H9 (cell line): ENCODE measurements around the gene C10orf143. TPM values are rescaled to one million over a fixed set of nuclear protein-coding genes. Genes with fewer than 3 reads are reported as not detected.

Experiments used
- DNase-seq: peaks from one replicate; pipeline ENCODE4 v3.0.0-alpha.2; 2017
- H2AFZ ChIP-seq: one replicate; pipeline ENCODE4 v1.6.1; 2013; ENCODE audit warnings: mild to moderate bottlenecking, low read length, control low read depth, moderate library complexity
- H2AK5ac ChIP-seq: 2 replicates; pipeline ENCODE4 v1.6.1; 2013; ENCODE audit warnings: low read length, control low read depth, mixed read lengths; ENCODE audit not compliant: insufficient read length
- H2BK120ac ChIP-seq: one replicate; pipeline ENCODE4 v1.6.1; 2013; ENCODE audit warnings: low read depth, mild to moderate bottlenecking, low read length, control low read depth, inconsistent platforms; ENCODE audit not compliant: poor library complexity, severe bottlenecking
- H2BK12ac ChIP-seq: 2 replicates; pipeline ENCODE4 v1.6.1; 2013; ENCODE audit warnings: low read length, control low read depth, mixed read lengths, low read depth; ENCODE audit not compliant: insufficient read length
- H2BK15ac ChIP-seq: 2 replicates; pipeline ENCODE4 v1.6.1; 2013; ENCODE audit warnings: low read depth, low read length, control low read depth
- H2BK20ac ChIP-seq: one replicate; pipeline ENCODE4 v1.6.1; 2013; ENCODE audit warnings: low read depth, mild to moderate bottlenecking, low read length, control low read depth, inconsistent platforms; ENCODE audit not compliant: poor library complexity, severe bottlenecking
- H2BK5ac ChIP-seq: 2 replicates; pipeline ENCODE4 v1.6.1; 2013; ENCODE audit warnings: low read length, control low read depth, mixed read lengths; ENCODE audit not compliant: insufficient read length
- H3K14ac ChIP-seq: 2 replicates; pipeline ENCODE4 v1.6.1; 2013; ENCODE audit warnings: low read length, control low read depth; ENCODE audit not compliant: insufficient read depth
- H3K18ac ChIP-seq: 2 replicates; pipeline ENCODE4 v1.6.1; 2013; ENCODE audit warnings: low read depth, mild to moderate bottlenecking, mixed read lengths, low read length, control low read depth; ENCODE audit not compliant: insufficient read length
- H3K23ac ChIP-seq: 2 replicates; pipeline ENCODE4 v1.6.1; 2013; ENCODE audit warnings: low read length, control low read depth, mixed read lengths, low read depth; ENCODE audit not compliant: insufficient read length
- H3K23me2 ChIP-seq: 2 replicates; pipeline ENCODE4 v1.6.1; 2013; ENCODE audit warnings: low read depth, mild to moderate bottlenecking, mixed read lengths, low read length, control low read depth; ENCODE audit not compliant: insufficient read length, poor library complexity, severe bottlenecking
- H3K27ac ChIP-seq: 2 replicates; pipeline ENCODE4 v1.5.1; 2013; ENCODE audit warnings: low read length, control low read depth, mixed read lengths, low read depth; ENCODE audit not compliant: insufficient read length
- H3K27me3 ChIP-seq: 2 replicates; pipeline ENCODE4 v1.6.1; 2013; ENCODE audit warnings: low read length, control low read depth, inconsistent platforms; ENCODE audit not compliant: insufficient read depth
- H3K4ac ChIP-seq: 2 replicates; pipeline ENCODE4 v1.6.1; 2013; ENCODE audit warnings: low read depth, mild to moderate bottlenecking, control low read depth, inconsistent platforms, low read length, moderate library complexity
- H3K4me1 ChIP-seq: 2 replicates; pipeline ENCODE4 v1.6.1; 2013; ENCODE audit warnings: low read length, control low read depth, inconsistent platforms; ENCODE audit not compliant: insufficient read depth
- H3K4me2 ChIP-seq: 2 replicates; pipeline ENCODE4 v1.6.1; 2013; ENCODE audit warnings: low read length, control low read depth, mixed read lengths; ENCODE audit not compliant: insufficient read length, insufficient read depth
- H3K56ac ChIP-seq: 2 replicates; pipeline ENCODE4 v1.6.1; 2013; ENCODE audit warnings: low read depth, mild to moderate bottlenecking, mixed read lengths, low read length, control low read depth; ENCODE audit not compliant: insufficient read length
- H3K79me1 ChIP-seq: 2 replicates; pipeline ENCODE4 v1.6.1; 2013; ENCODE audit warnings: low read depth, mild to moderate bottlenecking, moderate library complexity, low read length, control low read depth, inconsistent platforms; ENCODE audit not compliant: insufficient read depth, poor library complexity, severe bottlenecking
- H3K79me2 ChIP-seq: 2 replicates; pipeline ENCODE4 v1.6.1; 2013; ENCODE audit warnings: low read length, control low read depth, inconsistent platforms; ENCODE audit not compliant: insufficient read depth
- H3K9ac ChIP-seq: 2 replicates; pipeline ENCODE4 v1.6.1; 2013; ENCODE audit warnings: low read length, control low read depth, mixed read lengths; ENCODE audit not compliant: insufficient read length; ENCODE audit errors: extremely low read depth
- H3K9me3 ChIP-seq: one replicate; pipeline ENCODE4 v1.6.1; 2013; ENCODE audit warnings: low read depth, low read length, inconsistent platforms; ENCODE audit not compliant: control insufficient read depth
- H3T11ph ChIP-seq: one replicate; pipeline ENCODE4 v1.6.1; 2013; ENCODE audit warnings: mild to moderate bottlenecking, low read length, control low read depth, inconsistent platforms
- H4K20me1 ChIP-seq: one replicate; pipeline ENCODE4 v1.6.1; 2013; ENCODE audit not compliant: control insufficient read depth, insufficient read length, insufficient read depth
- H4K5ac ChIP-seq: 2 replicates; pipeline ENCODE4 v1.6.1; 2013; ENCODE audit warnings: low read depth, mild to moderate bottlenecking, mixed read lengths, low read length, control low read depth; ENCODE audit not compliant: insufficient read length
- H4K8ac ChIP-seq: replicated peaks from 2 replicates; pipeline ENCODE4 v1.6.1; 2013; ENCODE audit warnings: low read length, control low read depth, mixed read lengths, low read depth; ENCODE audit not compliant: insufficient read length
- H4K91ac ChIP-seq: 2 replicates; pipeline ENCODE4 v1.6.1; 2013; ENCODE audit warnings: low read depth, mild to moderate bottlenecking, moderate library complexity, mixed read lengths, low read length, control low read depth; ENCODE audit not compliant: insufficient read length
- H3K27ac Mint-ChIP-seq, 3 experiments: 2 replicates in 2 of 3; 3 replicates in 1 of 3; pipeline ENCODE4 v1.8.0; 2020 to 2021; ENCODE audit warnings: mixed read lengths in 3 of 3, mild to moderate bottlenecking in 1 of 3, moderate library complexity in 1 of 3
- H3K27me3 Mint-ChIP-seq: 2 replicates; pipeline ENCODE4 v1.8.0; 2021; ENCODE audit warnings: low read depth, mild to moderate bottlenecking, moderate library complexity, mixed read lengths
- H3K36me3 Mint-ChIP-seq, 3 experiments: 2 replicates in 2 of 3; 3 replicates in 1 of 3; pipeline ENCODE4 v1.8.0; 2020 to 2021; ENCODE audit warnings: low read depth in 3 of 3, mixed read lengths in 3 of 3; ENCODE audit not compliant: insufficient read depth in 1 of 3
- H3K4me1 Mint-ChIP-seq, 2 experiments: 2 replicates each; pipeline ENCODE4 v1.8.0; 2020; ENCODE audit warnings: mixed read lengths in 2 of 2
- H3K4me3 Mint-ChIP-seq, 2 experiments: 2 replicates in 1 of 2; 3 replicates in 1 of 2; pipeline ENCODE4 v1.8.0; 2020 to 2021; ENCODE audit warnings: mild to moderate bottlenecking in 2 of 2, mixed read lengths in 2 of 2, moderate library complexity in 1 of 2
- H3K9me3 Mint-ChIP-seq, 2 experiments: 2 replicates in 1 of 2; 3 replicates in 1 of 2; pipeline ENCODE4 v1.8.0; 2020; ENCODE audit warnings: mild to moderate bottlenecking in 2 of 2, mixed read lengths in 2 of 2, moderate library complexity in 1 of 2
- CTCF ChIP-seq: fragments of 200-600 bp; sonication (generic); conservative IDR thresholded peaks from 3 replicates; pipeline ENCODE4 v1.8.0; 2021; ENCODE audit warnings: antibody characterized with exemption, mild to moderate bottlenecking
- WGBS: extraction: QIAGEN DNeasy Blood & Tissue Kit; methylation state at CpG from one replicate; pipeline ENCODE4 v1.1.7; 2013; ENCODE audit warnings: missing lambda C conversion rate, low lambda C conversion rate, mixed read lengths; ENCODE audit not compliant: insufficient read length; ENCODE audit errors: extremely low coverage; 5-methylcytosine and 5-hydroxymethylcytosine counted together
- total RNA-seq: library from RNA; stranded (reverse); gene quantifications from 2 replicates; pipeline ENCODE4 v1.2.1, GENCODE V29; 2021

Gene C10orf143
- total RNA-seq, 1 experiment from 2014 or later = 0.94 TPM

DNA sequence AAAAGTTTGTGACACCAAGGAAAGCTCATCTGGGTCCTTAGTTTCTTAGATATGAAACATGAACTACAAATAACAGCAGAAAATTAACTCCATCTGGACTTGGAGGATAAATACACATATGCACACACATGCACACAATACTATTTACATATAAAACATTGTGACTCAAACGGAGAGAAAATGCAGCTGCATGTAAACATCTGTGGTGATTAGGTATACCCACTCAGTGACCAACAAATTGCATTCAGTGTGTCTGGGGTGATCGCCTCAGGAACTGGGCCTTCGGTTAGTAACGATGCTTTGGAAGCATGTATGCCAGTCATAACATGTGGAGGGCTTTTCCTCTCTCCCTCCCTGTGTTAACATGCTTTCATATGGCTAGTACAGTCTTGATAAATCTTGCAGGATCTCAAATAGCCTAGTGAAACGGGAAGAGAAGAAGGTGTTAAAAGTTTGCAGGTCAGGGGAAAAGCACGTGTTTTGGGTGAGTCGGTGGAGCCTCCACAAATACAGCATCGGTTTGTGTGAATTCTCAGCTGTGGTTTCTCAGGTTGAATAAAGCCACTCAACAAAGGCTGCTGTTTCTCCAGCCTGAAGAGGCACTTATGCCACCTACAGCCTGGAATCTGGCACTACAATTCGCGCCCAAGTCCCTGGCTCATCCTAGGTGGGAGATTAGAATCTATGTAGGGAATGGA, 16.9 kb upstream of the C10orf143 start:
- Mint-ChIP-seq H3K4me1 (peaks cover 12 to 23% of the 10 kb centered on the region in 2 experiments), H3K27me3 (peaks cover 10% of the 10 kb centered on the region), H3K27ac (0 out of 7 replicates have a peak overlapping the region, but pooled peaks of 1 of the 3 experiments have one; percentile 10), H3K4me3 (no peak overlapping the region), H3K36me3 (no peaks in the 10 kb centered on the region), H3K9me3 (no peaks in the 10 kb centered on the region)
- no peaks in the 10 kb centered on the region for H4K20me1 ChIP-seq
- H3K79me1 ChIP-seq = no peaks in the 10 kb centered on the region
- peak; percentile 85 for DNase-seq
- no peak overlapping the region for H4K8ac ChIP-seq
- H3K27ac ChIP-seq = no peak overlapping the region
- peak; percentile 82 for TF ChIP-seq CTCF
- H2AK5ac ChIP-seq = no peak overlapping the region
- no peak overlapping the region for H2BK120ac ChIP-seq
- no peak overlapping the region for H2BK15ac ChIP-seq
- no peaks in the 10 kb centered on the region for H3K79me2 ChIP-seq
- no peak overlapping the region for H4K91ac ChIP-seq
- H3K27me3 ChIP-seq = no peaks in the 10 kb centered on the region
- H2BK5ac ChIP-seq = no peak overlapping the region
- H3K9ac ChIP-seq = no peak overlapping the region
- H3K4ac ChIP-seq = no peak overlapping the region
- H2BK12ac ChIP-seq = no peak overlapping the region
- H3K23me2 ChIP-seq = no peaks in the 10 kb centered on the region
- H3K4me1 ChIP-seq = no peaks in the 10 kb centered on the region
- H3K14ac ChIP-seq = no peak overlapping the region
- H3K56ac ChIP-seq = no peak overlapping the region
- H3K9me3 ChIP-seq = no peaks in the 10 kb centered on the region
- WGBS = no CpG with 5 or more reads among the region's 10 CpGs
- no peak overlapping the region for H2BK20ac ChIP-seq
- no peak overlapping the region for H3K4me2 ChIP-seq
- no peak overlapping the region for H2AFZ ChIP-seq
- no peak overlapping the region for H4K5ac ChIP-seq
- no peak overlapping the region for H3K18ac ChIP-seq
- H3T11ph ChIP-seq = no peak overlapping the region
- H3K23ac ChIP-seq = no peak overlapping the region
